ENCODE data around the gene RPL11.

RPL11 gene

DNA sequence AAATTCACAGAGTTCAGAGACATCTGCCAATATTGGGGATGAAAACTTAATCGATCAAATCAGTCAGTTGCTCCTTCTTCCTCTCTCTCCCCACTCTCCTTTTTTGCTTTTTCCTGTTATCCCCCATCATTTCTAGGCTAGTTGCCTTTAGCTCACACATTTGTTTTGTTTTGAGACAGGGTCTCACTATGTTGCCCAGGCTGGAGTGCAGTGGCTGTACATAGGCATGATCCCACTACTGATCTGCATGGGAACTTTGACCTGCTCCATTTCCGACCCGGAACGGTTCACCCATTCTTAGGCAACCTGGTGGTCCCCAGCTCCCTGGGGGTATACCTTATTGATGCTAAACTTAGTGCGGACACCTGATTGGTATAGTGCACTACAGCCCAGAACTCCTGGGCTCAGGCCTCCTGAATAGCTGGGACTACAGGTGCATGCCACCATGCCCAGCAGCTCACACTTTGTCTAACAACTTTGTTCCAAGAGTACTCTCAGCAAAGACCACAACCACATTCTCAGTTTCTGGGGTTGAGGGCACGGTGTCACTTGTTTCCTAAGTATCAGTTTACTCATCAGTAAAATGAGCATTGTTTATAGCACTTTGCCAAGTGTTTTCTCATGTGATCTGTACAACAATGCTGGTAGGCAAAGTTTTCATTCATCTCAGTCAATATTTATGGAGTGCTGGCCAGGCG is 45.0 kb downstream of the RPL11 start:
- DNase-seq = no peak

GRCh38 chr1:23741609-23742008 is 50.0 kb downstream of the RPL11 start:
- no peak for DNase-seq

DNA sequence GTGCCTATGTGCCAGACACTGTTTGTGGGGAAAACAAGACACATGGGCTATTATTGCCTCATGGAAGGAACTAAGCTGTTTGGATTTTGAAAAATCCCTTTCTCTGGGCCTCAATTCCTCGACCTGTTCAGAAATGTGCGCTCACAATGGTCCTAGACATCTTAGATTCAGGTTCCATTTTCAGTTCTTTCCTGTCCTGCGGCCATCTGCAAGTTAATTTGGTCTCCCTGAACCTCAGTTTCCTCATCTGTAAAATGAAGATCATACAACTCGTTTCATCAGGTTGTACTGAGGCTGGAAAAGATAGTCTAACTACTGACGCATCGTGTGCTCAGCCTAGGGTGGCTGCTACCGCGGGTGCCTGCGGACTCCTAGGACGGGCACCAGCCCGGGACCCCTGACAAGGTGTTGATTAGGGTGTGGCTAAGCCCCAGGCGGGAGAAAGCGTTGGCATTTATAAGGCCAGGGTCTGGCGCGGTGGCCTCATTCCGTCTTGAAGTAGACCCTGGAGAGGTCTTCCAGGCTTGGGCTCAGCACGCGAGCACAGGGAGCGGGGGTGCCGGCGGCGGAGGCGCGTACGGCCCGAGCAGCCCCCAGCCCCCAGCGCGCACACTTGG is 51.2 kb downstream of the RPL11 start:
- DNase-seq = no peak

- peak; percentile 81 for DNase-seq
These were observed 51.9 kb downstream of the RPL11 start, which contains the start of gene ELOA for GRCh38 chr1:23743287-23744152. Gene ELOA, plus strand, starts transcription at chr1:23743471. Its CDS starts 33 bp downstream, at chr1:23743504.

- DNase-seq = no peak
These were observed 53.9 kb downstream of the RPL11 start for GRCh38 chr1:23745515-23745914.
